ENCODE measurements around the gene ABCC6. TPM values are rescaled to one million over a fixed set of nuclear protein-coding genes. Genes with fewer than 3 reads are reported as not detected.

Gene ABCC6
- polyA plus RNA-seq, 1 of the 3 experiments (the other 2 are of a cell fraction) = 0.71 TPM

GRCh38 chr16:16118337-16118736 is 105.0 kb downstream of the ABCC6 start (continued):
- TF ChIP-seq, protein P1, sequence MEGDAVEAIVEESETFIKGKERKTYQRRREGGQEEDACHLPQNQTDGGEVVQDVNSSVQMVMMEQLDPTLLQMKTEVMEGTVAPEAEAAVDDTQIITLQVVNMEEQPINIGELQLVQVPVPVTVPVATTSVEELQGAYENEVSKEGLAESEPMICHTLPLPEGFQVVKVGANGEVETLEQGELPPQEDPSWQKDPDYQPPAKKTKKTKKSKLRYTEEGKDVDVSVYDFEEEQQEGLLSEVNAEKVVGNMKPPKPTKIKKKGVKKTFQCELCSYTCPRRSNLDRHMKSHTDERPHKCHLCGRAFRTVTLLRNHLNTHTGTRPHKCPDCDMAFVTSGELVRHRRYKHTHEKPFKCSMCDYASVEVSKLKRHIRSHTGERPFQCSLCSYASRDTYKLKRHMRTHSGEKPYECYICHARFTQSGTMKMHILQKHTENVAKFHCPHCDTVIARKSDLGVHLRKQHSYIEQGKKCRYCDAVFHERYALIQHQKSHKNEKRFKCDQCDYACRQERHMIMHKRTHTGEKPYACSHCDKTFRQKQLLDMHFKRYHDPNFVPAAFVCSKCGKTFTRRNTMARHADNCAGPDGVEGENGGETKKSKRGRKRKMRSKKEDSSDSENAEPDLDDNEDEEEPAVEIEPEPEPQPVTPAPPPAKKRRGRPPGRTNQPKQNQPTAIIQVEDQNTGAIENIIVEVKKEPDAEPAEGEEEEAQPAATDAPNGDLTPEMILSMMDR (IDR thresholded peaks at IDR 0.05) = no peak
- TF ChIP-seq GATA2 (CRISPR knock-in tag; IDR thresholded peaks at IDR 0.05) (no peak), RCOR1 (IDR thresholded peaks at IDR 0.05; ENCODE audit: low read length) (no peak), EZH2phosphoT487 (IDR thresholded peaks at IDR 0.05; ENCODE audit: borderline replicate concordance, low read depth) (no peak), GABPA (IDR thresholded peaks at IDR 0.05; ENCODE audit: low read depth) (no peak)

DNA sequence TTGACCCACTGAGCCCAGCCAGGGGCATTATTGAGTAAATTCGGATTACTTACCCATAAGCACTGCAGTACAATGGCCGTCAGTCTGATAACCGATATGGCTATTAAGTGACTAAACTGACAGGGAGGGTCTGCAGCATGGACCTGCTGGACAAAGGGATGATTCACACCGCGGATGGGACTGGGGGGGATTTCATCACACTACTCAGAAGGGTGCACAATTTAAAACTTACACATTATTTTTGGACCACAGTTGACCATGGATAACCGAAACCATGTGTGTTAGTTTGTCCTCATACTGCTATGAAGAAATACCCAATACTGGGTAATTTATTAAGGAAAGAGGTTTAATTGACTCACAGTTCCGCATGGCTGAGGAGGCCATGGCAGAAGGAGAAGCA is 106.5 kb downstream of the ABCC6 start:
- TF ChIP-seq EZH2phosphoT487 (IDR thresholded peaks at IDR 0.05; ENCODE audit: borderline replicate concordance, low read depth) (no peak), RFX5 (IDR thresholded peaks at IDR 0.05; ENCODE audit: low read length) (no peak), RXRA (IDR thresholded peaks at IDR 0.05; ENCODE audit: borderline replicate concordance, low read depth) (no peak), CHD2 (IDR thresholded peaks at IDR 0.05; ENCODE audit: low read length, partially characterized antibody) (no peak), FOSL2 (IDR thresholded peaks at IDR 0.05; ENCODE audit: borderline replicate concordance, low read depth) (no peak), POLR2AphosphoS5 (IDR thresholded peaks at IDR 0.05; ENCODE audit: low read depth, low read length) (no peak), USF1 (IDR thresholded peaks at IDR 0.05; ENCODE audit: borderline replicate concordance, low read depth) (no peak), GABPA (IDR thresholded peaks at IDR 0.05; ENCODE audit: low read depth) (no peak), RCOR1 (IDR thresholded peaks at IDR 0.05; ENCODE audit: low read length) (no peak), MEF2A (IDR thresholded peaks at IDR 0.05; ENCODE audit: borderline replicate concordance, low read depth) (no peak), NFIC (IDR thresholded peaks at IDR 0.05; ENCODE audit: borderline replicate concordance) (no peak), GATA2 (CRISPR knock-in tag; IDR thresholded peaks at IDR 0.05) (no peak), FOXJ3 (CRISPR knock-in tag; IDR thresholded peaks at IDR 0.05) (no peak), EP300 (IDR thresholded peaks at IDR 0.05; ENCODE audit: borderline replicate concordance in 1 of 2, low read depth in 1 of 2, low read length in 1 of 2) (no peak)
- TF ChIP-seq, protein P2, sequence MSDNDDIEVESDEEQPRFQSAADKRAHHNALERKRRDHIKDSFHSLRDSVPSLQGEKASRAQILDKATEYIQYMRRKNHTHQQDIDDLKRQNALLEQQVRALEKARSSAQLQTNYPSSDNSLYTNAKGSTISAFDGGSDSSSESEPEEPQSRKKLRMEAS (IDR thresholded peaks at IDR 0.05; ENCODE audit: low read depth) = no peak
- TF ChIP-seq, protein P3, sequence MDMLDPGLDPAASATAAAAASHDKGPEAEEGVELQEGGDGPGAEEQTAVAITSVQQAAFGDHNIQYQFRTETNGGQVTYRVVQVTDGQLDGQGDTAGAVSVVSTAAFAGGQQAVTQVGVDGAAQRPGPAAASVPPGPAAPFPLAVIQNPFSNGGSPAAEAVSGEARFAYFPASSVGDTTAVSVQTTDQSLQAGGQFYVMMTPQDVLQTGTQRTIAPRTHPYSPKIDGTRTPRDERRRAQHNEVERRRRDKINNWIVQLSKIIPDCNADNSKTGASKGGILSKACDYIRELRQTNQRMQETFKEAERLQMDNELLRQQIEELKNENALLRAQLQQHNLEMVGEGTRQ (IDR thresholded peaks at IDR 0.05; ENCODE audit: borderline replicate concordance, low read depth, low read length) = no peak
- TF ChIP-seq, protein P4, sequence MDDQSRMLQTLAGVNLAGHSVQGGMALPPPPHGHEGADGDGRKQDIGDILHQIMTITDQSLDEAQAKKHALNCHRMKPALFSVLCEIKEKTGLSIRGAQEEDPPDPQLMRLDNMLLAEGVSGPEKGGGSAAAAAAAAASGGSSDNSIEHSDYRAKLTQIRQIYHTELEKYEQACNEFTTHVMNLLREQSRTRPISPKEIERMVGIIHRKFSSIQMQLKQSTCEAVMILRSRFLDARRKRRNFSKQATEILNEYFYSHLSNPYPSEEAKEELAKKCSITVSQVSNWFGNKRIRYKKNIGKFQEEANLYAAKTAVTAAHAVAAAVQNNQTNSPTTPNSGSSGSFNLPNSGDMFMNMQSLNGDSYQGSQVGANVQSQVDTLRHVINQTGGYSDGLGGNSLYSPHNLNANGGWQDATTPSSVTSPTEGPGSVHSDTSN (IDR thresholded peaks at IDR 0.05) = no peak
- TF ChIP-seq, protein P5, sequence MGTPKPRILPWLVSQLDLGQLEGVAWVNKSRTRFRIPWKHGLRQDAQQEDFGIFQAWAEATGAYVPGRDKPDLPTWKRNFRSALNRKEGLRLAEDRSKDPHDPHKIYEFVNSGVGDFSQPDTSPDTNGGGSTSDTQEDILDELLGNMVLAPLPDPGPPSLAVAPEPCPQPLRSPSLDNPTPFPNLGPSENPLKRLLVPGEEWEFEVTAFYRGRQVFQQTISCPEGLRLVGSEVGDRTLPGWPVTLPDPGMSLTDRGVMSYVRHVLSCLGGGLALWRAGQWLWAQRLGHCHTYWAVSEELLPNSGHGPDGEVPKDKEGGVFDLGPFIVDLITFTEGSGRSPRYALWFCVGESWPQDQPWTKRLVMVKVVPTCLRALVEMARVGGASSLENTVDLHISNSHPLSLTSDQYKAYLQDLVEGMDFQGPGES (IDR thresholded peaks at IDR 0.05; ENCODE audit: low read depth, low read length) = no peak
- TF ChIP-seq, protein P6, sequence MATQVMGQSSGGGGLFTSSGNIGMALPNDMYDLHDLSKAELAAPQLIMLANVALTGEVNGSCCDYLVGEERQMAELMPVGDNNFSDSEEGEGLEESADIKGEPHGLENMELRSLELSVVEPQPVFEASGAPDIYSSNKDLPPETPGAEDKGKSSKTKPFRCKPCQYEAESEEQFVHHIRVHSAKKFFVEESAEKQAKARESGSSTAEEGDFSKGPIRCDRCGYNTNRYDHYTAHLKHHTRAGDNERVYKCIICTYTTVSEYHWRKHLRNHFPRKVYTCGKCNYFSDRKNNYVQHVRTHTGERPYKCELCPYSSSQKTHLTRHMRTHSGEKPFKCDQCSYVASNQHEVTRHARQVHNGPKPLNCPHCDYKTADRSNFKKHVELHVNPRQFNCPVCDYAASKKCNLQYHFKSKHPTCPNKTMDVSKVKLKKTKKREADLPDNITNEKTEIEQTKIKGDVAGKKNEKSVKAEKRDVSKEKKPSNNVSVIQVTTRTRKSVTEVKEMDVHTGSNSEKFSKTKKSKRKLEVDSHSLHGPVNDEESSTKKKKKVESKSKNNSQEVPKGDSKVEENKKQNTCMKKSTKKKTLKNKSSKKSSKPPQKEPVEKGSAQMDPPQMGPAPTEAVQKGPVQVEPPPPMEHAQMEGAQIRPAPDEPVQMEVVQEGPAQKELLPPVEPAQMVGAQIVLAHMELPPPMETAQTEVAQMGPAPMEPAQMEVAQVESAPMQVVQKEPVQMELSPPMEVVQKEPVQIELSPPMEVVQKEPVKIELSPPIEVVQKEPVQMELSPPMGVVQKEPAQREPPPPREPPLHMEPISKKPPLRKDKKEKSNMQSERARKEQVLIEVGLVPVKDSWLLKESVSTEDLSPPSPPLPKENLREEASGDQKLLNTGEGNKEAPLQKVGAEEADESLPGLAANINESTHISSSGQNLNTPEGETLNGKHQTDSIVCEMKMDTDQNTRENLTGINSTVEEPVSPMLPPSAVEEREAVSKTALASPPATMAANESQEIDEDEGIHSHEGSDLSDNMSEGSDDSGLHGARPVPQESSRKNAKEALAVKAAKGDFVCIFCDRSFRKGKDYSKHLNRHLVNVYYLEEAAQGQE (IDR thresholded peaks at IDR 0.05; ENCODE audit: low read depth, low read length) = no peak
- Histone ChIP-seq H3K36me3 (replicated peaks in 1 of 2; ENCODE audit: control insufficient read depth in 1 of 2, insufficient read depth in 2 of 2, low read length in 1 of 2) (peaks cover 30 to 63% of the 10 kb centered on the region in 2 experiments), H3K27ac (ENCODE audit: low read depth in 2 of 2, low read length in 1 of 2) (no peak overlapping the region), H3K79me2 (ENCODE audit: insufficient read depth) (no peaks in the 10 kb centered on the region), H3K4me3 (ENCODE audit: low read depth in 2 of 2, low read length in 1 of 2) (no peak overlapping the region), H3F3A (replicated peaks; ENCODE audit: insufficient read depth) (no peaks in the 10 kb centered on the region), H4K20me1 (ENCODE audit: insufficient read depth) (no peaks in the 10 kb centered on the region), H3K9ac (no peak overlapping the region), H3K4me2 (no peak overlapping the region), H3K9me3 (no peaks in the 10 kb centered on the region), H3K9me2 (no peaks in the 10 kb centered on the region), H3K27me3 (ENCODE audit: insufficient read depth) (no peaks in the 10 kb centered on the region), H3K4me1 (ENCODE audit: control insufficient read depth in 1 of 2, insufficient read depth in 2 of 2, low read depth in 1 of 2, low read length in 1 of 2) (peaks cover 0 to 6% of the 10 kb centered on the region in 2 experiments; a peak in 1 of 4 replicates), H2AFZ (ENCODE audit: low read depth) (no peak overlapping the region)
- CTCF ChIA-PET = interaction anchor here (2.0 kb wide), 1 partner anchor 11 kb away, joined by 7 read pairs; no protein-coding TSS in a partner anchor
- WGBS (ENCODE audit: low lambda C conversion rate) = 98% methylated on average over 4 of the region's 7 CpGs
- POLR2A ChIA-PET = no interaction called here
- no peak for DNase-seq

Data from SK-N-SH (cell line).